SK-N-MC (cell line): ENCODE measurements around the gene UBAP1L.

ENCODE experiments used
- EZH2 ChIP-seq: fragments of 200-600 bp; sonication (generic); IDR thresholded peaks from one replicate; pipeline ENCODE4 v1.6.1; 2017; ENCODE audit warnings: antibody characterized with exemption
- POLR2AphosphoS5 ChIP-seq: IDR thresholded peaks from 2 replicates; pipeline ENCODE4 v1.6.1; 2012; ENCODE audit warnings: mild to moderate bottlenecking, low read depth, low read length, borderline replicate concordance

- no peak for TF ChIP-seq EZH2
- TF ChIP-seq POLR2AphosphoS5, result no peak
Observed at GRCh38 chr15:65076486-65077290, 38.3 kb downstream of the UBAP1L start, which contains the start of gene KBTBD13.
